Measurements from ENCODE around the gene ERC1.

DNA sequence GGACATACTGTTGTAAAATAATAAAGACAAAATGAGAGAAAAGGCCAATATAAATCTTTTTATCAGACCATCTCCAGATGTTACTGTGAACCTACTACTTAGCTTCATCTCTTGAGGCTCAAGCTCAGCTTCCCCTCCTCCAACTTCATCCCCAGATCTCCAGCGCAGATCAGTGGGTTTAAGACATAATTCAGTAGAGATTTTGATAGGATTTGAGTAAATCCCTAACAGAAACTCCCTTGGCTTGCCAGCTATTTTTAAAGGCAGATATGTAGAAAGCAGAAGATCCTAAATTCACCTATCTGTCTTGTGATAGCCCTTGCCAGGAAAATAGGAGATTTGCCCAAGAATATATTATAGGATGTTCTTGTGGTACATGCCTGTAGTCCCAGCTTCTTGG lies 366.7 kb downstream of the ERC1 start:
- TF ChIP-seq, protein P1, sequence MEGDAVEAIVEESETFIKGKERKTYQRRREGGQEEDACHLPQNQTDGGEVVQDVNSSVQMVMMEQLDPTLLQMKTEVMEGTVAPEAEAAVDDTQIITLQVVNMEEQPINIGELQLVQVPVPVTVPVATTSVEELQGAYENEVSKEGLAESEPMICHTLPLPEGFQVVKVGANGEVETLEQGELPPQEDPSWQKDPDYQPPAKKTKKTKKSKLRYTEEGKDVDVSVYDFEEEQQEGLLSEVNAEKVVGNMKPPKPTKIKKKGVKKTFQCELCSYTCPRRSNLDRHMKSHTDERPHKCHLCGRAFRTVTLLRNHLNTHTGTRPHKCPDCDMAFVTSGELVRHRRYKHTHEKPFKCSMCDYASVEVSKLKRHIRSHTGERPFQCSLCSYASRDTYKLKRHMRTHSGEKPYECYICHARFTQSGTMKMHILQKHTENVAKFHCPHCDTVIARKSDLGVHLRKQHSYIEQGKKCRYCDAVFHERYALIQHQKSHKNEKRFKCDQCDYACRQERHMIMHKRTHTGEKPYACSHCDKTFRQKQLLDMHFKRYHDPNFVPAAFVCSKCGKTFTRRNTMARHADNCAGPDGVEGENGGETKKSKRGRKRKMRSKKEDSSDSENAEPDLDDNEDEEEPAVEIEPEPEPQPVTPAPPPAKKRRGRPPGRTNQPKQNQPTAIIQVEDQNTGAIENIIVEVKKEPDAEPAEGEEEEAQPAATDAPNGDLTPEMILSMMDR (IDR thresholded peaks at IDR 0.05), result no peak
- TF ChIP-seq EP300 (IDR thresholded peaks at IDR 0.05) (no peak), POLR2A (IDR thresholded peaks at IDR 0.05; ENCODE audit: low read depth) (no peak)

All from esophagus muscularis mucosa (tissue), 4 donors.